H1 (cell line): ENCODE data around the gene DGUOK. TPM values are rescaled to one million over a fixed set of nuclear protein-coding genes. Genes with fewer than 3 reads are reported as not detected.

Experiments used
- CTCF ChIA-PET: fragments of 300-600 bp; sonication (Branson Sonifier 250); formaldehyde crosslinking; loops from one replicate; lab custom pipeline; 2021; ENCODE audit not compliant: partially characterized antibody; lab: Charles Lee
- POLR2A ChIA-PET: fragments of 300-600 bp; sonication (Branson Sonifier 250); formaldehyde crosslinking; loops from one replicate; lab custom pipeline; 2021; ENCODE audit warnings: inconsistent platforms; ENCODE audit not compliant: partially characterized antibody; lab: Charles Lee
- DNase-seq, 2 experiments: peaks; one replicate each; pipeline versions ENCODE4 v3.0.0 to v3.0.0-alpha.2; 2010 to 2022; ENCODE audit warnings: low spot score in 2 of 2, low read depth in 1 of 2, mixed read lengths in 1 of 2
- FAIRE-seq: peaks from 2 replicates; lab custom pipeline; 2011; peaks lifted over from hg19 to GRCh38; lab: Jason Lieb, UNC
- H2AFZ ChIP-seq: 2 replicates; pipeline ENCODE4 v1.8.1; 2012; ENCODE audit warnings: low read length, inconsistent platforms
- H2AK5ac ChIP-seq: 2 replicates; pipeline ENCODE4 v1.6.1; 2013; ENCODE audit warnings: low read depth, low read length
- H2BK120ac ChIP-seq: replicated peaks from 2 replicates; pipeline ENCODE3; 2013; ENCODE audit warnings: low read depth, low read length, inconsistent platforms
- H2BK12ac ChIP-seq: 2 replicates; pipeline ENCODE4 v1.6.1; 2013; ENCODE audit warnings: low read depth, low read length
- H2BK15ac ChIP-seq: 2 replicates; pipeline ENCODE4 v1.6.1; 2013; ENCODE audit warnings: low read length
- H2BK20ac ChIP-seq: 2 replicates; pipeline ENCODE4 v1.6.1; 2013; ENCODE audit warnings: low read length
- H2BK5ac ChIP-seq: 2 replicates; pipeline ENCODE4 v1.6.1; 2013; ENCODE audit warnings: low read depth, low read length
- H3K14ac ChIP-seq: 2 replicates; pipeline ENCODE4 v1.6.1; 2013; ENCODE audit warnings: inconsistent platforms; ENCODE audit not compliant: insufficient read length
- H3K18ac ChIP-seq: 2 replicates; pipeline ENCODE4 v1.6.1; 2013; ENCODE audit warnings: low read length; ENCODE audit errors: extremely low read depth
- H3K23ac ChIP-seq: 2 replicates; pipeline ENCODE4 v1.6.1; 2013; ENCODE audit warnings: inconsistent platforms; ENCODE audit not compliant: insufficient read length
- H3K23me2 ChIP-seq: 2 replicates; pipeline ENCODE4 v1.6.1; 2013; ENCODE audit warnings: low read depth, low read length
- H3K27ac ChIP-seq: 2 replicates; pipeline ENCODE4 v1.6.1; 2011; ENCODE audit warnings: low read depth, low read length, inconsistent platforms
- H3K27me3 ChIP-seq, 4 experiments: replicated peaks in 1 of 4; 1 replicate in 1 of 4; 2 replicates in 3 of 4; pipeline versions ENCODE4 v1.6.1 to v1.8.1; 2011 to 2013; ENCODE audit warnings: low read length in 3 of 4, mild to moderate bottlenecking in 3 of 4, inconsistent platforms in 2 of 4, mixed read lengths in 2 of 4, moderate library complexity in 1 of 4; ENCODE audit not compliant: control insufficient read depth in 3 of 4, insufficient read depth in 3 of 4; ENCODE audit errors: extremely low read depth in 1 of 4
- H3K36me3 ChIP-seq, 4 experiments: 2 replicates each; pipeline versions ENCODE4 v1.6.1 to v1.8.1; 2011 to 2013; ENCODE audit warnings: mild to moderate bottlenecking in 4 of 4, low read length in 3 of 4, moderate library complexity in 2 of 4, control low read depth in 1 of 4, inconsistent platforms in 1 of 4; ENCODE audit not compliant: insufficient read depth in 4 of 4, control insufficient read depth in 2 of 4
- H3K4ac ChIP-seq: replicated peaks from 2 replicates; pipeline ENCODE3; 2013; ENCODE audit warnings: low read length, low read depth, mixed read lengths, inconsistent platforms; ENCODE audit not compliant: insufficient read length
- H3K4me1 ChIP-seq, 4 experiments: replicated peaks in 1 of 4; 1 replicate in 1 of 4; 2 replicates in 3 of 4; pipeline versions ENCODE4 v1.6.1 to v1.8.1; 2011 to 2013; ENCODE audit warnings: low read length in 3 of 4, inconsistent platforms in 2 of 4, mixed read lengths in 1 of 4; ENCODE audit not compliant: insufficient read depth in 4 of 4, control insufficient read depth in 3 of 4
- H3K4me2 ChIP-seq, 2 experiments: 2 replicates each; pipeline versions ENCODE4 v1.6.1 to v1.8.1; 2011 to 2013; ENCODE audit warnings: low read depth in 2 of 2, low read length in 2 of 2, control low read depth in 1 of 2, inconsistent platforms in 1 of 2, mild to moderate bottlenecking in 1 of 2; ENCODE audit not compliant: insufficient read depth in 1 of 2
- H3K4me3 ChIP-seq, 4 experiments: fragments of 200-600, 300-600 bp in 1 of 4; sonication (generic), shearing (Covaris generic), sonication (Bioruptor Twin) in 1 of 4; 2 replicates each; pipeline versions ENCODE4 v1.5.1 to v1.8.1; 2011 to 2016; ENCODE audit warnings: low read length in 4 of 4, low read depth in 3 of 4, control low read depth in 2 of 4, inconsistent platforms in 2 of 4, mild to moderate bottlenecking in 2 of 4, mixed read lengths in 1 of 4, moderate library complexity in 1 of 4; ENCODE audit not compliant: insufficient read depth in 2 of 4; ENCODE audit errors: extremely low read depth in 1 of 4
- H3K56ac ChIP-seq: replicated peaks from 2 replicates; pipeline ENCODE3; 2013; ENCODE audit warnings: low read depth, mild to moderate bottlenecking, mixed read lengths, low read length, inconsistent platforms; ENCODE audit not compliant: insufficient read length
- H3K79me1 ChIP-seq: 2 replicates; pipeline ENCODE4 v1.6.1; 2013; ENCODE audit warnings: low read depth, low read length, control low read depth
- H3K79me2 ChIP-seq, 2 experiments: 2 replicates each; pipeline versions ENCODE4 v1.6.1 to v1.8.1; 2012 to 2013; ENCODE audit warnings: low read length in 2 of 2, mild to moderate bottlenecking in 2 of 2, inconsistent platforms in 1 of 2; ENCODE audit not compliant: insufficient read depth in 2 of 2, control insufficient read depth in 1 of 2
- H3K9ac ChIP-seq, 4 experiments: replicated peaks in 1 of 4; 1 replicate in 1 of 4; 2 replicates in 3 of 4; pipeline versions ENCODE4 v1.6.1 to v1.8.1; 2011 to 2013; ENCODE audit warnings: low read depth in 3 of 4, low read length in 3 of 4, control low read depth in 2 of 4, mild to moderate bottlenecking in 2 of 4, moderate library complexity in 2 of 4, inconsistent platforms in 1 of 4; ENCODE audit errors: extremely low read depth in 1 of 4
- H3K9me3 ChIP-seq, 2 experiments: 2 replicates each; pipeline versions ENCODE4 v1.6.1 to v1.8.1; 2012 to 2013; ENCODE audit warnings: mild to moderate bottlenecking in 2 of 2, moderate library complexity in 2 of 2, control low read depth in 1 of 2, inconsistent platforms in 1 of 2, low read depth in 1 of 2, low read length in 1 of 2, mixed read lengths in 1 of 2; ENCODE audit not compliant: insufficient read depth in 2 of 2
- H4K20me1 ChIP-seq, 2 experiments: replicated peaks in 1 of 2; 2 replicates each; pipeline versions ENCODE3 to v1.8.1; 2011 to 2013; ENCODE audit warnings: inconsistent platforms in 2 of 2, low read length in 2 of 2, mild to moderate bottlenecking in 1 of 2; ENCODE audit not compliant: insufficient read depth in 2 of 2, control insufficient read depth in 1 of 2
- H4K5ac ChIP-seq: 2 replicates; pipeline ENCODE4 v1.6.1; 2013; ENCODE audit warnings: low read length, low read depth, mixed read lengths, inconsistent platforms; ENCODE audit not compliant: insufficient read length
- H4K8ac ChIP-seq: 2 replicates; pipeline ENCODE4 v1.8.0; 2013; ENCODE audit warnings: mild to moderate bottlenecking, moderate library complexity, low read length, inconsistent platforms; ENCODE audit not compliant: insufficient read depth; ENCODE audit errors: extremely low read depth
- H4K91ac ChIP-seq: replicated peaks from 2 replicates; pipeline ENCODE3; 2013; ENCODE audit warnings: low read length, mixed read lengths, inconsistent platforms; ENCODE audit not compliant: insufficient read length
- EZH2 ChIP-seq: fragments of 200-600 bp; sonication (generic); IDR thresholded peaks from 2 replicates; pipeline ENCODE4 v1.7.1; 2012; ENCODE audit warnings: low read depth, mild to moderate bottlenecking, moderate library complexity, low read length, inconsistent platforms; ENCODE audit not compliant: severe bottlenecking
- KDM4A ChIP-seq: IDR thresholded peaks from one replicate; pipeline ENCODE4 v1.7.1; 2012; ENCODE audit warnings: low read depth, mild to moderate bottlenecking, moderate library complexity, low read length, inconsistent platforms; ENCODE audit not compliant: severe bottlenecking
- KDM5A ChIP-seq: fragments of 200-600 bp; IDR thresholded peaks from 2 replicates; pipeline ENCODE4 v1.7.1; 2012; ENCODE audit warnings: mild to moderate bottlenecking, low read length, inconsistent platforms, mixed read lengths
- WGBS, 2 experiments: shearing (Covaris generic) in 1 of 2; methylation state at CpG; one replicate each; pipeline versions ENCODE4 v1.1.6 to v1.1.7; 2013 to 2015; ENCODE audit warnings: low lambda C conversion rate in 2 of 2, mixed read lengths in 2 of 2, inconsistent platforms in 1 of 2, low coverage in 1 of 2, missing lambda C conversion rate in 1 of 2; ENCODE audit not compliant: insufficient replicate concordance in 2 of 2, insufficient coverage in 1 of 2, insufficient read length in 1 of 2; ENCODE audit errors: extremely low coverage in 1 of 2, missing lambda C conversion rate in 1 of 2; 5-methylcytosine and 5-hydroxymethylcytosine counted together
- polyA plus RNA-seq, 7 experiments: library from polyadenylated mRNA; depleted of rRNA in 3 of 7; stranded (reverse) in 5 of 7; unstranded in 2 of 7; fragments of >200 nt in 5 of 7; fragments of 200-250 nt in 2 of 7; gene quantifications; 1 replicate in 5 of 7; 2 replicates in 1 of 7; 4 replicates in 1 of 7; pipeline versions ENCODE4 v1.2.1 to v1.2.3, GENCODE V29; 2011 to 2013; ENCODE audit warnings: missing spikeins in 2 of 7, mixed read lengths in 2 of 7
- total RNA-seq: library from RNA; stranded (reverse); fragmentation: NEBNext Ultra II Directional; extraction: Animal tissue kit (Norgen Biotek cat#: 25700); gene quantifications from 2 replicates; pipeline ENCODE4 v1.2.1, GENCODE V29; 2021
- TF ChIP-seq, protein P1 (sequence below): IDR thresholded peaks from 2 replicates; pipeline ENCODE4 v1.6.1; 2011; ENCODE audit warnings: low read depth, mild to moderate bottlenecking, low read length; ENCODE audit not compliant: insufficient read depth

The DGUOK gene
- total and polyA plus RNA-seq, 2 of the 8 experiments (the other 6 are each of a cell fraction or from before 2014, with no cell fraction given), result 110 to 168 TPM

DNA sequence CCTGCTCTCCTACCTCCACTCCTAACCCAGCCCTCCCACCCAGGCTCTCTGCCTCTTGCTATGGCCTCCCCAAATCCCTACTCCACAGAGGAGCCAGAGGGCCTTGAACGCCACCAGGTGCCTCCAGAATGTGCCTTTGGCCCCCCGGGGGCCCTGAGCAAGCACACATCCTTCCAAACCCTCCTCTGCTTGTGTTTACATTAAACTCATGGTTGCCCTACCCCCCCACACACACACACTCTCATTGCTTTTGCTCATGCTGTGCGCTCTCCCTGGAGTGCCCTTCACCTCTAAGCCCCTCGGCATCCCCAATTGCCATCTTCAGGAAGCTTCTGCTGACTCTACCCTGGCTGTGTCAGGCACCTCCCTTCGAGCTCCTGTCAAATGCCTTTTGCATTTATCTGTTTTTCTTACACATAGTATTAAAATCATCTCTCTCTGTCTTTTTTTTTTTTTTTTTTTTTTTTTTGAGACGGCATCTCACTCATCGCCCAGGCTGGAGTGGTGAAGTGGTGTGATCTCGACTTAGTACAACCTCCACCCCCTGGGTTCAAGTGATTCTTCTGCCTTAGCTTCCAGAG, 41.8 kb downstream of the DGUOK start:
- POLR2A ChIA-PET, result interaction anchor here (0.7 to 0.9 kb wide), 2 partner anchors 14 to 130 kb away, joined by 3 read pairs; no protein-coding TSS in a partner anchor
- Histone ChIP-seq H2BK20ac (no peak overlapping the region), H3K18ac (no peak overlapping the region), H3K79me2 (no peaks in the 10 kb centered on the region), H3K9ac (no peak overlapping the region), H2AFZ (no peak overlapping the region), H3K36me3 (no peaks in the 10 kb centered on the region), H3K14ac (no peak overlapping the region), H2AK5ac (no peak overlapping the region)
- no peak for DNase-seq
- TF ChIP-seq EZH2, result no peak
- TF ChIP-seq KDM5A, result no peak
- no peak for TF ChIP-seq KDM4A
- TF ChIP-seq, protein P1, sequence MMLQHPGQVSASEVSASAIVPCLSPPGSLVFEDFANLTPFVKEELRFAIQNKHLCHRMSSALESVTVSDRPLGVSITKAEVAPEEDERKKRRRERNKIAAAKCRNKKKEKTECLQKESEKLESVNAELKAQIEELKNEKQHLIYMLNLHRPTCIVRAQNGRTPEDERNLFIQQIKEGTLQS, result no peak
- TF ChIP-seq, all 59 proteins: peak for 0
- 89% methylated on average over 7 of the region's 8 CpGs; no CpG with 5 or more reads in 1 of the 2 experiments for WGBS, 2 experiments
- H2BK5ac ChIP-seq, result no peak overlapping the region
- H3K27me3 ChIP-seq, result no peaks in the 10 kb centered on the region; a peak in 1 of 7 replicates
- H4K5ac ChIP-seq, result no peak overlapping the region
- H3K27ac ChIP-seq, result no peak overlapping the region
- no peak overlapping the region for H3K4ac ChIP-seq
- H3K79me1 ChIP-seq, result no peaks in the 10 kb centered on the region
- H3K23ac ChIP-seq, result no peak overlapping the region
- H3K4me3 ChIP-seq, result no peak overlapping the region
- H3K23me2 ChIP-seq, result no peaks in the 10 kb centered on the region
- peaks cover 0 to 2% (median under 1%) of the 10 kb centered on the region in 4 experiments; a peak in 1 of 7 replicates for H3K4me1 ChIP-seq
- H3K4me2 ChIP-seq, result no peak overlapping the region
- no peak overlapping the region for H4K8ac ChIP-seq
- no peak overlapping the region for H2BK120ac ChIP-seq
- H4K91ac ChIP-seq, result no peak overlapping the region
- FAIRE-seq, result no peak
- H4K20me1 ChIP-seq, result peaks cover 0 to 3% of the 10 kb centered on the region in 2 experiments
- H3K56ac ChIP-seq, result no peak overlapping the region
- no peak overlapping the region for H2BK15ac ChIP-seq
- CTCF ChIA-PET, result interaction anchor here (1.0 kb wide), 1 partner anchor 98 kb away, joined by 3 read pairs; no protein-coding TSS in a partner anchor
- H2BK12ac ChIP-seq, result no peak overlapping the region
- no peaks in the 10 kb centered on the region for H3K9me3 ChIP-seq
